ENCODE measurements around the gene SLC12A2. TPM values are rescaled to one million over a fixed set of nuclear protein-coding genes. Genes with fewer than 3 reads are reported as not detected.

Gene SLC12A2
- total RNA-seq, 1 donor from 2014 or later = 17.5 TPM

DNA sequence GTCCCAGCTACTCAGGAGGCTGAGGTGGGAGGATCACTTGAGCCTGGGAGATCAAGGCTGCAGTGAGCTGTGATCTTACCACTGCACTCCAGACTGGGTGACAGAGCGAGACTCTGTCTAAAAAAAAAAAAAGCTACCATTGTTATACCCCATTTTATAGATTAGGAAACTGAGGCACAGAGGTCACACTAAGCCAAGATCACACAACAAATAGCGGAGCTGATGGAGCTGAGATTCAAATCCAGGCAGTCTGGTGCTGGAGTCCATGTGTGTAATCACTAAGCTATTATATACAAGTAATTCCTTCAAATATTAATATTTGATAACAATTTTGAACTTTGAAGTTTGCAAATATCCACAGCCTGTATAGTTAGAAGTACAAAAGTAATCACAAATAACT, 6.0 kb upstream of the SLC12A2 start:
- Histone ChIP-seq H3K4me3 (ENCODE audit: low read depth, low read length) (no peak overlapping the region), H3K27me3 (ENCODE audit: control insufficient read depth, insufficient read depth, low read length) (no peaks in the 10 kb centered on the region), H3K36me3 (ENCODE audit: control insufficient read depth, insufficient read depth, low read length) (no peaks in the 10 kb centered on the region)
- DNase-seq (ENCODE audit: low read depth) = no peak
- TF ChIP-seq, protein P1, sequence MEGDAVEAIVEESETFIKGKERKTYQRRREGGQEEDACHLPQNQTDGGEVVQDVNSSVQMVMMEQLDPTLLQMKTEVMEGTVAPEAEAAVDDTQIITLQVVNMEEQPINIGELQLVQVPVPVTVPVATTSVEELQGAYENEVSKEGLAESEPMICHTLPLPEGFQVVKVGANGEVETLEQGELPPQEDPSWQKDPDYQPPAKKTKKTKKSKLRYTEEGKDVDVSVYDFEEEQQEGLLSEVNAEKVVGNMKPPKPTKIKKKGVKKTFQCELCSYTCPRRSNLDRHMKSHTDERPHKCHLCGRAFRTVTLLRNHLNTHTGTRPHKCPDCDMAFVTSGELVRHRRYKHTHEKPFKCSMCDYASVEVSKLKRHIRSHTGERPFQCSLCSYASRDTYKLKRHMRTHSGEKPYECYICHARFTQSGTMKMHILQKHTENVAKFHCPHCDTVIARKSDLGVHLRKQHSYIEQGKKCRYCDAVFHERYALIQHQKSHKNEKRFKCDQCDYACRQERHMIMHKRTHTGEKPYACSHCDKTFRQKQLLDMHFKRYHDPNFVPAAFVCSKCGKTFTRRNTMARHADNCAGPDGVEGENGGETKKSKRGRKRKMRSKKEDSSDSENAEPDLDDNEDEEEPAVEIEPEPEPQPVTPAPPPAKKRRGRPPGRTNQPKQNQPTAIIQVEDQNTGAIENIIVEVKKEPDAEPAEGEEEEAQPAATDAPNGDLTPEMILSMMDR (IDR thresholded peaks at IDR 0.05; ENCODE audit: insufficient read depth, low read length, poor library complexity, severe bottlenecking) = no peak

DNA sequence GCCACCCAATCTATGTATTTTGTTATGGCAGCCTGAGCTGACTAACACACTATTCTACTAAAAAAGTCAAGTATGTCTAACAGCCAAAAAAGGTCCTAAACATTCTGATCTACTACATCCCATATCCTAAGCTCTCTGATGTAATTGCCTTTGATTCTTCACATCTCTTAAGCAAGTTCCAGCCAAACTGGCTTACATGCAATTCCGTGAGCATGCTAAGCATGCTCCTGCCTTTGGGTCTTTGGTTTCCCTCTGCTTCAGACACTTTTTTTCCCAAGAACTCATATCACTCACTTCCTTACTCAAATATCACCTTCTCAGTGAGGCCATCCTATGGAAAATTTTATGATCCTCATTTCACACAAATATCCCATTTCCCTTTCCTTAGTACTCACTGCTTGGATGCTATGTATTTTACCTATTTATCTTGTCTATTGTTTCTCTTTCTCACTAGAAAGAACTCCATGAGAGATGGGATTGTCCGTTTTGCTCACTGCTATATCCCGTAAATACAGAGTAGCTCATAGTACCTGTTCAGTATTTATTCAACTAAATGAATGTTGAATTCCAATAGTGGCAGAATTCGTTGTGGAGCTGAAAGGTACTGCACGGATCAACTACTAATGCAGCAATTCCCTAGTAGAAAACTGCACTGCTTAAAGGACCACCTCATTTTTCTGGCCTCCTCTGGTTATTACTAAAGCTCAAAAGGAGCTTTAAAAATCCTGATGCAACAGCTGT, 2.3 kb upstream of the SLC12A2 start:
- DNase-seq (ENCODE audit: low read depth) = no peak

DNA sequence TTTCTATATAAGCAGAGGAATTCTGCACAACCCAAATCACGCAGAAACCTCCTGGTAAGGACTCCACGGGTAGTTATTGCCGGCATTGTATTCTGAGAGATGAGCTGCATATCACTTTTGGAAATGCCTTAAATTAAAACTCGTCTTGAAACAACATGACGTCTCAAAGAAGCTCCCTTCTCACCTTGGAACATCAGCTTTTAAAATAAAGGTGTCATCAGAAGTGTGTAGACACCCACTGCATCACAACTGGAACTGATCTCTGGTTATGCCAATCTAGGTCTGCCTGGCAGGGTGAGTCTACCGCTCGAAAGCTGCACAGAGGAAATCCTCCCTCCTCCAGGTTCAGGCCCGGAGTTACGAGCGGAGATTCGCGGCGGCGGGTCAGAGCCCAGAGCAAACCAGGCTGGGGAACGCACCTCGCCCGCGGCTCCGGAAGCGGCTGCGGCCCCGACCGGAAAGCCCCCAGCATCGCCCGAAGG, 974 bp upstream of the SLC12A2 start:
- DNase-seq (ENCODE audit: low read depth) = no peak
- H3K4me3 ChIP-seq (ENCODE audit: low read depth, low read length) = peak overlapping the region; percentile 58
- H3K36me3 ChIP-seq (ENCODE audit: control insufficient read depth, insufficient read depth, low read length) = no peaks in the 10 kb centered on the region
- H3K27me3 ChIP-seq (ENCODE audit: control insufficient read depth, insufficient read depth, low read length) = no peaks in the 10 kb centered on the region
- TF ChIP-seq, protein P1 (IDR thresholded peaks at IDR 0.05; ENCODE audit: insufficient read depth, low read length, poor library complexity, severe bottlenecking) = no peak

More for the DNA sequence above, 2.3 kb upstream of the SLC12A2 start:
- TF ChIP-seq, protein P1 (IDR thresholded peaks at IDR 0.05; ENCODE audit: insufficient read depth, low read length, poor library complexity, severe bottlenecking) = no peak
- Histone ChIP-seq H3K36me3 (ENCODE audit: control insufficient read depth, insufficient read depth, low read length) (no peaks in the 10 kb centered on the region), H3K4me3 (ENCODE audit: low read depth, low read length) (peak overlapping the region; percentile 58), H3K27me3 (ENCODE audit: control insufficient read depth, insufficient read depth, low read length) (no peaks in the 10 kb centered on the region)

DNA sequence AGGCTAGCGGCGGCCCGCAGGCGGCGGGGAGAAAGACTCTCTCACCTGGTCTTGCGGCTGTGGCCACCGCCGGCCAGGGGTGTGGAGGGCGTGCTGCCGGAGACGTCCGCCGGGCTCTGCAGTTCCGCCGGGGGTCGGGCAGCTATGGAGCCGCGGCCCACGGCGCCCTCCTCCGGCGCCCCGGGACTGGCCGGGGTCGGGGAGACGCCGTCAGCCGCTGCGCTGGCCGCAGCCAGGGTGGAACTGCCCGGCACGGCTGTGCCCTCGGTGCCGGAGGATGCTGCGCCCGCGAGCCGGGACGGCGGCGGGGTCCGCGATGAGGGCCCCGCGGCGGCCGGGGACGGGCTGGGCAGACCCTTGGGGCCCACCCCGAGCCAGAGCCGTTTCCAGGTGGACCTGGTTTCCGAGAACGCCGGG, 253 bp downstream of the SLC12A2 start:
- Histone ChIP-seq H3K36me3 (ENCODE audit: control insufficient read depth, insufficient read depth, low read length) (no peaks in the 10 kb centered on the region), H3K4me3 (ENCODE audit: low read depth, low read length) (peak overlapping the region; percentile 58), H3K27me3 (ENCODE audit: control insufficient read depth, insufficient read depth, low read length) (no peaks in the 10 kb centered on the region)
- DNase-seq (ENCODE audit: low read depth) = no peak
- TF ChIP-seq, protein P1 (IDR thresholded peaks at IDR 0.05; ENCODE audit: insufficient read depth, low read length, poor library complexity, severe bottlenecking) = no peak

DNA sequence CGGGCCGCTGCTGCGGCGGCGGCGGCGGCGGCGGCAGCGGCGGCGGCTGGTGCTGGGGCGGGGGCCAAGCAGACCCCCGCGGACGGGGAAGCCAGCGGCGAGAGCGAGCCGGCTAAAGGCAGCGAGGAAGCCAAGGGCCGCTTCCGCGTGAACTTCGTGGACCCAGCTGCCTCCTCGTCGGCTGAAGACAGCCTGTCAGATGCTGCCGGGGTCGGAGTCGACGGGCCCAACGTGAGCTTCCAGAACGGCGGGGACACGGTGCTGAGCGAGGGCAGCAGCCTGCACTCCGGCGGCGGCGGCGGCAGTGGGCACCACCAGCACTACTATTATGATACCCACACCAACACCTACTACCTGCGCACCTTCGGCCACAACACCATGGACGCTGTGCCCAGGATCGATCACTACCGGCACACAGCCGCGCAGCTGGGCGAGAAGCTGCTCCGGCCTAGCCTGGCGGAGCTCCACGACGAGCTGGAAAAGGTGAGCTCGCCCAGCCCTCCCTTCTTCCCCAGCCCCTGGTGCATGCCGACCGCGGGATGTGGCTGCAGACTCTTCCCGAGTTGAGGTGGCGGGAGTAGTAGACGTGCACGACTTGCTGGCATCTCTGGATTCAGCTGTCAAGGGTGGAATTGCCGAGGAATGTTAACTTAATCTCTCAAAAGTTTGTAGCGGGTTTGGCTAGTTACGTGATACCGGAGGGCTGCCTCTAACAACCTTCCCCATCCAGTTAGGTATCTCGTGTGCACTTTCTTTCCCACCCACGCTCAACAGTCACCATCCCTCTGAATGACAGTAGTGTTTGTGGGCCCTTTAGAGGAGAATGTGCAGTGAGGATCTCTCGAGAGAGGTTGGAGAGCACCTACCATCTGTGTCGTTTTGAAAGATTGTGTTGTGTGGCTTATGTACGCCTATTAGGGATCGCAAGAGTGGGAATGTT, 932 bp downstream of the SLC12A2 start:
- no peaks in the 10 kb centered on the region for H3K36me3 ChIP-seq (ENCODE audit: control insufficient read depth, insufficient read depth, low read length)
- no peak for DNase-seq (ENCODE audit: low read depth)
- TF ChIP-seq, protein P1 (IDR thresholded peaks at IDR 0.05; ENCODE audit: insufficient read depth, low read length, poor library complexity, severe bottlenecking) = no peak
- H3K4me3 ChIP-seq (ENCODE audit: low read depth, low read length) = peak overlapping the region; percentile 58
- no peaks in the 10 kb centered on the region for H3K27me3 ChIP-seq (ENCODE audit: control insufficient read depth, insufficient read depth, low read length)
